ENCODE data around the gene KRT86. TPM values are rescaled to one million over a fixed set of nuclear protein-coding genes. Genes with fewer than 3 reads are reported as not detected.

KRT86 gene
- total RNA-seq, 2 donors from 2014 or later, result not detected

DNA sequence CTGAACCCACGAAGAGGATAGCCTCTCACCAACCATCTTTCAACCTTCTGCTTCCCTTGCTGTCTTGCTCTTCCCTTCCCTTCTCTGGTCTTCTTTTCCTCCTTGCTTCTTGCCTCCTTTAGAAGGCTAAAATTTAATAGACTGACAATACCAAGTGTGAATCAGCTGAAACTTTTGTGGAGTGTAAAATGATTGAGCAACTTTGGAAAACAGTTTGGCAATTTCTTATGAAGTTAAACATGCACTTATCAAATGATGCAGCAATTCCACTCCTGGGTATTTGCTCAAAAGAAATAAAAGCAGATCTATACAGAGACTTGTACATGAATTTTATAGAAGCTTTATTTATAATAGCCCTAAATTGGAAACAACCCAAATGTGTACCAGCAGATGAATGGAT is 3.3 kb upstream of the KRT86 start:
- H3K27me3 ChIP-seq (ENCODE audit: control insufficient read depth, insufficient read depth, low read length, poor library complexity, severe bottlenecking), result peaks cover 11% of the 10 kb centered on the region
- no peaks in the 10 kb centered on the region for H3K4me1 Mint-ChIP-seq

GRCh38 chr12:52275686-52276085 is 1.2 kb downstream of the KRT86 start:
- Mint-ChIP-seq H3K27me3 (ENCODE audit: insufficient read depth) (peaks cover 54% of the 10 kb centered on the region), H3K4me1 (peaks cover 5% of the 10 kb centered on the region), H3K9me3 (no peaks in the 10 kb centered on the region), H3K36me3 (ENCODE audit: low read depth) (no peaks in the 10 kb centered on the region), H3K4me3 (no peak overlapping the region), H3K27ac (no peak overlapping the region)
- Histone ChIP-seq H3K27ac (ENCODE audit: low read depth, low read length) (no peak overlapping the region), H3K4me3 (ENCODE audit: low read length) (no peak overlapping the region), H3K9me3 (ENCODE audit: control insufficient read depth, low read length) (no peaks in the 10 kb centered on the region), H3K36me3 (ENCODE audit: control insufficient read depth, insufficient read depth, low read length) (no peaks in the 10 kb centered on the region), H3K27me3 (ENCODE audit: control insufficient read depth, insufficient read depth, low read length, poor library complexity, severe bottlenecking) (peaks cover 32% of the 10 kb centered on the region), H3K9ac (ENCODE audit: extremely low read depth, low read length, poor library complexity, severe bottlenecking) (no peak overlapping the region), H3K4me1 (ENCODE audit: control insufficient read depth, insufficient read depth, low read length) (no peaks in the 10 kb centered on the region)
- no peak for TF ChIP-seq CTCF (conservative IDR thresholded peaks at IDR 0.05)
- peak; percentile 32 for DNase-seq
- WGBS, 2 experiments (ENCODE audit: insufficient coverage in 1 of 2, insufficient read length in 1 of 2), result 82 to 100% methylated on average over 1 to 3 of the region's 3 CpGs

More for the DNA sequence above, 3.3 kb upstream of the KRT86 start:
- Mint-ChIP-seq H3K9me3 (no peaks in the 10 kb centered on the region), H3K4me3 (no peak overlapping the region), H3K27me3 (ENCODE audit: insufficient read depth) (peaks cover 25% of the 10 kb centered on the region), H3K27ac (no peak overlapping the region), H3K36me3 (ENCODE audit: low read depth) (no peaks in the 10 kb centered on the region)
- WGBS, 2 experiments (ENCODE audit: insufficient coverage in 1 of 2, insufficient read length in 1 of 2), result 83 to 88% methylated on average over 1 of the region's 1 CpG
- no peak for TF ChIP-seq CTCF (conservative IDR thresholded peaks at IDR 0.05)
- Histone ChIP-seq H3K9ac (ENCODE audit: extremely low read depth, low read length, poor library complexity, severe bottlenecking) (no peak overlapping the region), H3K27ac (ENCODE audit: low read depth, low read length) (no peak overlapping the region), H3K4me1 (ENCODE audit: control insufficient read depth, insufficient read depth, low read length) (no peaks in the 10 kb centered on the region), H3K36me3 (ENCODE audit: control insufficient read depth, insufficient read depth, low read length) (no peaks in the 10 kb centered on the region), H3K4me3 (ENCODE audit: low read length) (no peak overlapping the region), H3K9me3 (ENCODE audit: control insufficient read depth, low read length) (no peaks in the 10 kb centered on the region)
- no peak for DNase-seq

- no peak overlapping the region for H3K27ac ChIP-seq (ENCODE audit: low read depth, low read length)
- no peaks in the 10 kb centered on the region for H3K36me3 Mint-ChIP-seq (ENCODE audit: low read depth)
- H3K4me3 ChIP-seq (ENCODE audit: low read length), result no peak overlapping the region
- peaks cover 5% of the 10 kb centered on the region for H3K4me1 Mint-ChIP-seq
- no peak for TF ChIP-seq CTCF (conservative IDR thresholded peaks at IDR 0.05)
- no peak overlapping the region for H3K9ac ChIP-seq (ENCODE audit: extremely low read depth, low read length, poor library complexity, severe bottlenecking)
- H3K4me3 Mint-ChIP-seq, result no peak overlapping the region
- peak; percentile 41 for DNase-seq
- H3K9me3 ChIP-seq (ENCODE audit: control insufficient read depth, low read length), result no peaks in the 10 kb centered on the region
- H3K27me3 Mint-ChIP-seq (ENCODE audit: insufficient read depth), result peaks cover 50% of the 10 kb centered on the region
- no peaks in the 10 kb centered on the region for H3K36me3 ChIP-seq (ENCODE audit: control insufficient read depth, insufficient read depth, low read length)
- peaks cover 31% of the 10 kb centered on the region for H3K27me3 ChIP-seq (ENCODE audit: control insufficient read depth, insufficient read depth, low read length, poor library complexity, severe bottlenecking)
- no peaks in the 10 kb centered on the region for H3K4me1 ChIP-seq (ENCODE audit: control insufficient read depth, insufficient read depth, low read length)
- H3K9me3 Mint-ChIP-seq, result no peaks in the 10 kb centered on the region
- 80 to 87% methylated on average over 2 to 9 of the region's 9 CpGs for WGBS, 2 experiments (ENCODE audit: insufficient coverage in 1 of 2, insufficient read length in 1 of 2)
- H3K27ac Mint-ChIP-seq, result no peak overlapping the region
Observed at GRCh38 chr12:52277486-52278245, 3.2 kb downstream of the KRT86 start.

Measured in endodermal cell (in vitro differentiated cells).